GM20431 (cell line): Measurements from ENCODE around the gene FOLR1.
"Not testable (repeated sequence)": the region's sequence is repeated elsewhere in the genome, so short reads cannot be mapped to it uniquely, and the experiment has no call there.

Experiments
- in situ Hi-C: fragments of 300-500 bp; cut with MseI, MboI; formaldehyde crosslinking; loops from one replicate; pipeline ENCODE4 v1.15.0; 2020; ENCODE audit warnings: low sequenced_read_pairs; ENCODE audit not compliant: unreplicated experiment

FOLR1 gene

DNA sequence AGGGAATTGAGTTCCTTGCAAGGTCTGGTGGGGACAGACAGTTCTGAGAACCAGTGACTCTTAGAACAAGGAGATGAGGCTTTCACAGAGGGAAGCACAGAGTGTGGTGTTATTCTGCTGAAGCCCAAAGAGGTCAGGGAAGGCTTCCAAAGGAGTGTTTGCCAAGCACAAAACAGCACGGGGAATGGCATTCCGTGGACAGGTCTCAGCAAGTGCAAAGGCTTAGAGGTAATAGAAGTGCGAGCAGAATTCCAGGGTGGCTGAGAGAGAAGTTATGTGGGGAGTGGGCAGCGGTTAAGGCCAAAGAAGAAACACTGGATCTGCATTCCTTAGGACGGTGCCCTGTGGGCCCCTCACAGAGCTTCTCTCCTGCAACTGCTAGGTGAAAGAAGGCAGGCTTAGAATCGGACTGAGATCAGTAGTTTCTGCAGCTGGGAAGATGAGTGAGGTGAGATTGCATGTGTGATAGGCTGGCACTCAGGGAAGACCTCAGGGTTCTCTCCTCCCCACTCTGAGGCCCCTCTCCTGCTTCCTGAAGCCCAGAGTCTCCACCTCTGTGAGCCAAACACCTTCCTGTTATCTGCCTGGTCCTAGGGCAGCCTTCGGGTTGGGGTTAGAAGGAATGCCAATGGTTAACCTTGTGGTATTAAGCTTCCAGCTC, 10.9 kb upstream of the FOLR1 start:
- in situ Hi-C loops, result not testable (repeated sequence)

DNA sequence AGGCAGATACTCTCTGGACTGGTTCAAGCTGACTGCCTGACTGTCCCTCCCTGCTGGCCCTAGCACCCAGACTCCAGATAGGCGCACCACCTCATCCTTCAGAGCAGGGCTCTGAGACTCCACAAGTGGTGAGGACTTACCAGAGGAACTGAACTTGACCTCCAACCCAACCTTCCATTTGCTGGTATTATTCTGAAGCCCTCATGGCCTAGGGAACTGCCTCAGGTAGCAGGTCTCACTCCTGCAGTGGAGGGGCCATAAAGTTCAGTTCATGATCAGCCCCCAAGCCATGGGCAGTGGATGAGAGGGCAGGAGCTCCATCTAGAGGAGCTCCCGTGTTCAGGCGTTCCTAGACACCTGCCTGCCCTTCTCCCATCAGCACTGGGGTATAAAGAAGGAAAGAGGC, 10.4 kb upstream of the FOLR1 start:
- in situ Hi-C loops, result not testable (repeated sequence)

DNA sequence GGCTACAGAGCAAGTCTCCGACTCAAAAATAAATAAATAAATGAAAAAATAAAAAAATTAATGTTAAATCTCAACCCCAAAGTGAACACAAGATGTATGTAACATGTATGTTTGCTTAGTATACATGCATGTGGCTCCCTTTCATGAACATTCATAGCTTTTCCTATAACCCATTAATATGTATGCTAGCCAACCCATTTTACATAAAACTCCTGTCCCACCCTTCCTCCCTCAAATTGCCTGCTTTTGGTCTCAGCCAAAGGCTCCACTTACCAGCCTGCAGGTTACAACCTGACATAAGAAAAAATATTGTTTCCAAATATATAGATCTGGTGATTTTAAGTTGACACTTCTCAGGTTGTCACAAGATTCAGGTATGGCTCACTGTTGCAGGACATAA, 3.7 kb upstream of the FOLR1 start:
- in situ Hi-C loops, result no loop called here

DNA sequence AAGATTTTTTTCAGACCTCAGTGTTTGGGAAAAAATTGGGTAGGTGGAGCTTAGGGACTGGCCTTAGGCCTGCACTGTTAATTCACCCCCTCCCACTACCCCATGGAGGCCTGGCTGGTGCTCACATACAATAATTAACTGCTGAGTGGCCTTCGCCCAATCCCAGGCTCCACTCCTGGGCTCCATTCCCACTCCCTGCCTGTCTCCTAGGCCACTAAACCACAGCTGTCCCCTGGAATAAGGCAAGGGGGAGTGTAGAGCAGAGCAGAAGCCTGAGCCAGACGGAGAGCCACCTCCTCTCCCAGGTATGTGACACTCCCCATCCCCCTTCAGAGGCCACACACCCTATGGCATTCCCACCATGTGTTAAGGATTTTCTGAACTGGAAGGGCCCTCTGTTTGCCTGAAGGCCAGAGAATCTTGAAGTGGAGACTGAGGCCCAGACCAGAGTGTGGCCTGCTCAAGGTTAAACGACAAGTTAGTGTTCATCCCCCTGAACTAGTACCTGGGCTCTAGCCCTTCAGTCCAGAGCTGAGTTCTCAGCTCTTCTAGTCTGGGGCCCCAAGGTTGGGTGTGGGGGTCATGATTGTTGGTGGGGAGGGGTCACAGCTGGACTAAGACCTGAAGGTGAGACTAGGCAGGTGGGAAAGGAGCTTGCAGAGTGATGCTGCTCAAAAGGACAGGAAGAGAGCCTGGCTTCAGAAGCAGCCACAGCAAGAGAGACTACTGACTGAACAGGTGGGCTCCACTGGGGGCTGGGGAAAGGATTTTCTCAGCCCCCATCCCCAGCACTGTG, 2.3 kb upstream of the FOLR1 start:
- in situ Hi-C loops, result no loop called here

DNA sequence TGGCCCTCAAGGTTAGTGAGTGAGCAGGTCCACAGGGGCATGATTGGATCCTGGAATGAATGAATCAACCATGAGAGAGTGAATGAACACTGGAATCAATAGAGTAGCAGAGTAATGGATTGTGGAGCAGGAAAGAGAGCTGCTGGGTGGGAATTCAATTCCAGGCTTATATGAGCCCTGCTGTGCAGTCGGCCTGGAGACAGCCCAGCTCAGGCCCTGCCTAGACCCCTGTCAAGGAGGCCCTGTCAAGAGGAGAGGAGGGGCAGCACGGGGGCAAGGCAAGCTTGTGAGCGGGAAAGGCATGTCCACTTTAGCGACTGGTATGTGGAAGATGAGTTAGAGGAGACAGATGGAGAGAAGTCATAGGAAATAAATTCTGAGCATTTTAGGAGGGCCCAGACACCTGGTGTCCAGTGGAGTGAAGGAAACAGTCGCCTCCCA, 1.3 kb upstream of the FOLR1 start:
- in situ Hi-C loops, result no loop called here

DNA sequence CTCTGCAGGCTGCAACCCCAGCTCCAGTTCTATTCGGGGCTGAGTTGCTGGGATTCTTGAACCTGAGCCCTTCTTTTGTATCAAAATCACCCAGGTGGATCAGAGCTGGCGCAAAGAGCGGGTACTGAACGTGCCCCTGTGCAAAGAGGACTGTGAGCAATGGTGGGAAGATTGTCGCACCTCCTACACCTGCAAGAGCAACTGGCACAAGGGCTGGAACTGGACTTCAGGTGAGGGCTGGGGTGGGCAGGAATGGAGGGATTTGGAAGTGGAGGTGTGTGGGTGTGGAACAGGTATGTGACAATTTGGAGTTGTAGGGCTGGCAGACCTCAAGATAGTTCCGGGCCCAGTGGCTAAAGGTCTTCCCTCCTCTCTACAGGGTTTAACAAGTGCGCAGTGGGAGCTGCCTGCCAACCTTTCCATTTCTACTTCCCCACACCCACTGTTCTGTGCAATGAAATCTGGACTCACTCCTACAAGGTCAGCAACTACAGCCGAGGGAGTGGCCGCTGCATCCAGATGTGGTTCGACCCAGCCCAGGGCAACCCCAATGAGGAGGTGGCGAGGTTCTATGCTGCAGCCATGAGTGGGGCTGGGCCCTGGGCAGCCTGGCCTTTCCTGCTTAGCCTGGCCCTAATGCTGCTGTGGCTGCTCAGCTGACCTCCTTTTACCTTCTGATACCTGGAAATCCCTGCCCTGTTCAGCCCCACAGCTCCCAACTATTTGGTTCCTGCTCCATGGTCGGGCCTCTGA, 3.8 kb downstream of the FOLR1 start:
- in situ Hi-C loops, result no loop called here

DNA sequence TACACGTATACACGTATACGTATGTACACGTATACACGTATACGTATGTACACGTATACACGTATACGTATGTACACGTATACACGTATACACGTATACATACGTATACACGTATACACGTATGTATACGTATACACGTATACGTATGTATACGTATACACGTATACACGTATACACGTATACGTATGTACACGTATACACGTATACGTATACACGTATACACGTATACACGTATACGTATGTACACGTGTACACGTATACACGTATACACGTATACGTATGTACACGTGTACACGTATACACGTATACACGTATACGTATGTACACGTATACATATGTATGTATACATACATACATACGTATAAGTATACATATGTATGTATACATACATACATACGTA, 9.5 kb downstream of the FOLR1 start:
- in situ Hi-C loops, result not testable (repeated sequence)

DNA sequence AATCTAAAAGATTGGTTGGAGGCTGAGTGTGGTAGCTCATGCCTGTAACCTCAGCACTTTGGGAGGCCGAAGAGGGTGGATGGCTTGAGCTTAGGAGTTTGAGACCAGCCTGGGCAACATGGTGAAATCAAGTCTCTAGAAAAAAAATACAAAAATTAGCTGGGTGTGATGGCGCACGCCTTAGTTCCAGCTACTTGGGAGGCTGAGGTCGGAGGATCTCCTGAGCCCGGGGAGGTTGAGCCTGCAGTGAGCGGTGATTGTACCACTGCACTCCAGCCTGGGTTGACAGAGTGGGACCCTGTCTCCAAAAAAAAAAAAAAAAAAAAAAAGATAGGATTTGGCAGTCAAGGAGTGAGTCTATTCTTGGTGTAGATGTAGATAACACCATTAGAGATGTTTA, 10.6 kb downstream of the FOLR1 start:
- in situ Hi-C loops, result no loop called here

DNA sequence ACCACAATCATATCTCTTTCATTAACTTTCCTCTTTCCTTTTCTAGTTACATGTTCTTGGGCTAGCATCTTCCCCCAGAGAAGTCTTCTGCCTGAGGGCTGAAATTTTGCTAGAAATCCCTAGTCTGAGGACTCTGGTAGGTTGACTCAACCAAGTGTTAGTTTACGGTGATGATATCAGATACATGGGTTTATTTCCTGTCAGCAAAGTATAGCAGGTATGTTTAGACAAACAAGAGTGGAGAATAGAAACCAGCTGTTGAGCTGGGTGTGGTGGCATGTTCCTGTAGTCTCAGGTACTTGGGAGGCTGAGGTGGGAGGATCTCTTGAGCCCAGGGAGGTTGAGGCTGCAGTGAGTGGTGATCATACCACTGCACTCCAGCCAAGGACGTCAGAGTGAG, 11.2 kb downstream of the FOLR1 start:
- in situ Hi-C loops, result no loop called here

DNA sequence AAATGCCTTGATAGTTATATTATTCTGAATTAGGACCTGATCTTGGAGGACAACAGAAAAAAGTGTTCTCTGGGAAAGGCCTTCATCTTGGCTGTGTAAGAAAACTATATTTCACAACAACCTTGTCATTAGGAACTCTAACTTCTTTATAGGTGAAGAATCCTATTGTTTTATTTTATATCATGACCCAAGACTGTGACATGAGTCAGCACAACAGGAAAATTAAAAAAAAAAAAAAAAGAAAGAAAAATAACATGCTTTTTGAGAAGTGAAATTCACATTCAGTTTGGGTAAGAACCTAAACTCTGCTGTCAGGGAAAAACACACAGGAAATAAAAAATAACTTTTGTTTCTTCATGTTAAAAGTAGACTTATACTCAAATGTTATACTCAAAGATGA, 12.9 kb downstream of the FOLR1 start:
- in situ Hi-C loops, result no loop called here

DNA sequence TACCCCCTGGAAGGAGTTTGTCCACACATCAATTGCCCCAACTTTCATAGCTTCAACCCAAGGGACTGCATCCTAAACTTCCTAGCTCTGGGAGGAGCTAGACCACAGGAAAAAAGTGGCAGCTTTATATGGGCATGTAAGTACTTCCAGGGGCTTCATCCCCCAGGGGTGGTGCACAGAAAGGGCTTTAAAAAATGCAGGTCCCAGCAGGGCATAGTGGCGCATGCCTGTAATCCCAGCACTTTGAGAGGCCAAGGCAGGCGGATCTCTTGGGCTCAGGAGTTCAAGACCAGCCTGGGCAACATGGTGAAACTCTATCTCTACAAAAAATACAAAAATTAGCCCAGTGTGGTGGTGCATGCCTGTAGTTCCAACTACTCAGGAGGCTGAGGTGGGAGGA, 14.9 kb downstream of the FOLR1 start:
- in situ Hi-C loops, result not testable (repeated sequence)

DNA sequence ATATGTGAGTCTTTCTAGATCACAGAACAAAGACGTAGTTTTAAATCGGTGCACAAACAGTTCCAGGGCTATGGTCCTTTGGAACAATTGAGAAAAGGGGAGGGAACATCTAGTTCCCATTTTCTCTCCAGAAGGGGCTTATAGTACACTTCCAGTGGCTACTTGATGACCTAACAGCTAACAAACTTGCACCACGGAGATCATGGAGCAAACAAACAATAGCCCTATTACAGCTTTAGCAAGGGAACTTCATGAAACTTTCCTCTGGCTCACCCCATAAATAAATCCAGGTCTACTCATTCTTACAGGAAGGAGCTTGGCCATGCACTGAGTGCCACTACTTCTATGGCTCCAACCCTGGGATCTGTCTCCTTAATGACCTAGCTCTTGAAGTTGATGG, 16.3 kb downstream of the FOLR1 start:
- in situ Hi-C loops, result no loop called here

DNA sequence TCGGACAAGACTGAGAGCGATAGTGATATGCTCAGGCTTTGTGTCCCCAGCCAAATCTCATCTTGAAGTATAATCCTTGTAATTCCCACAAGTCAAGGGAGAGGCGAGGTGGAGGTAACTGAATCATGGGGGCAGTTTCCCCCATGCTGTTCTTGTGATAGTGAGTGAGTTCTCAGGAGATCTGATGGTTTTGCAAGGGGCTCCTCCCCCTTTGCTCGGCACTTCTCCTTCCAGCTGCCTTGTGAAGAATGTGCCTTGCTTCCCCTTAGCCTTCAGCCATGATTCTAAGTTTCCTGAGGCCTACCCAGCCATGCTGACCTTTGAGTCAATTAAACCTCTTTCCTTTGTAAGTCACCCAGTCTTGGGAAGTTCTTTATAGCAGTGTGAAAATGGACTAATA, 17.2 kb downstream of the FOLR1 start:
- in situ Hi-C loops, result no loop called here

DNA sequence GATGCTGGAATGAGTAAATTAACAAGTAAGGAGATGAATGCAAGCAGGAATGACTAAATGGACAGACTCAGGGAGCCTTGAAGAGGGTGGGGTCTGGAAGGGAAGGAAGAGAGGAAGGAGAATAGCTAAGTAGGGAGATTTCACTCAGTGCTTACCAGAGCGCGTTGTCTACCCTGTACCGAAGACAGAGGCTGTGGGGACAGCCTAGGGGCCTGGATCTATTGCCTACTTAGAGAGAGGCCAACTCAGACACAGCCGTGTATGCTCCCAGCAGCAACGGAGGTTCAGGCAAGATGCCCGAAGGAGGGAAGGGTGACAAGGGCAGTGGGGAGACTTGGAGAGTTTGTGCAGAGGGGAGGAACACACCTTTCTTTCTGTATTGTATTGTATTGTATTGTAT, 24.7 kb downstream of the FOLR1 start, which contains the start of gene FOLR2:
FOLR2 (plus strand) TSS at position 157 of the 400 bp plus-strand sequence. CDS start 1,791 bp downstream, outside the sequence.
- in situ Hi-C loops, result no loop called here

DNA sequence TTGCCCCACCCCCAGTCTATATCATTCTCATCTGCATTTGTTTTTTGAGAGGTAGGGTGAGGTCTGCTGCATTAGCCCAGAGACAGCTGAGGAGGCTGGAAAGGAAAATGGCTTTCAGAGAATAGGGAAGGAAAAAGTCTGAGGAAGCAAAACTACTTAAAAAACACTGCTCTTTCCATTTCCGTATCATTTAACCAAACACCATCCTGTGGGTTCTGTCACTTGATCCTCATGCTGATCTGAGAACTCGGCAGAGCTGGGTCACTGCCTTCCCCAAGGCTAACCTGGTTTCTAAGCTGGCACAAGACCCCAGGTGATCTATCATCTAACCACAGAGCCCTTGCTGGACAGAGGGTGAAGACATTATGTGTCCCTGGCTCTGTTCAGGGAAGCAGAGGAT, 25.9 kb downstream of the FOLR1 start:
- in situ Hi-C loops, result no loop called here

DNA sequence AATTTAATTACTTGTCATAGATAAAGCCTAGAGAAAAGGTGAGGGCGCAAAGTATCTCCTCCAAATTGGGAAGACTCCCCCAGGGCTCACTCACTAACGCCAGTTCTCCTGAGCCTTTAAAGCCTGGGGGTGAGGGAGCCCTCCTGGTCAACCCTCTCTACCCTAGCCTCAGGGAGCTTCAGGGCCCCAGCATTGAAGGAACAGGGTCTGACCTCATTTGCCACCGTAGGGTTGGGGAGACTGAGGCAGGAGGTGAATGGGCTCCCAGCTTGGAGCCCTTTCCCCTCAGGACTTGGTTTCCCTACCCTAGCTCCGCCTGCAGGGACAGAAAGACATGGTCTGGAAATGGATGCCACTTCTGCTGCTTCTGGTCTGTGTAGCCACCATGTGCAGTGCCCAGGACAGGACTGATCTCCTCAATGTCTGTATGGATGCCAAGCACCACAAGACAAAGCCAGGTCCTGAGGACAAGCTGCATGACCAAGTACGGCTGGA, 26.4 kb downstream of the FOLR1 start:
- in situ Hi-C loops, result no loop called here

DNA sequence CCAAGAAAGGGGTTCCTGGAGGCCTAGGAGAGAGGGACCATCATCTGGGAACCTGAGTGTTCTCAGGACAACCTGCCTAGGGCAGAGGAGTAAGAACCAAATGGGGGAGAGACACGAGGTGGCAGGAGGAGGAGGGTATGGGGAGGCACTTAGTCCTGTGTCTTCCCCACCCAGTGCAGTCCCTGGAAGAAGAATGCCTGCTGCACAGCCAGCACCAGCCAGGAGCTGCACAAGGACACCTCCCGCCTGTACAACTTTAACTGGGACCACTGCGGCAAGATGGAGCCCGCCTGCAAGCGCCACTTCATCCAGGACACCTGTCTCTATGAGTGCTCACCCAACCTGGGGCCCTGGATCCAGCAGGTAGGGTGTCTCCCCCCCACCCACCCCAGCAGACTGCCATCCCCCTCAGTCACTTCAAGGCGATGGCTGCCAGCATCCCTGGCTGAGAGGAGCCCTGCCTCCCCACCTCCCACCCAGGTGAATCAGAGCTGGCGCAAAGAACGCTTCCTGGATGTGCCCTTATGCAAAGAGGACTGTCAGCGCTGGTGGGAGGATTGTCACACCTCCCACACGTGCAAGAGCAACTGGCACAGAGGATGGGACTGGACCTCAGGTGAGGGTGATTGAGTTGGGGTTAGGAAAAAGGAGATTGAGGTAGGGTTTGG, 28.9 kb downstream of the FOLR1 start:
- in situ Hi-C loops, result no loop called here

DNA sequence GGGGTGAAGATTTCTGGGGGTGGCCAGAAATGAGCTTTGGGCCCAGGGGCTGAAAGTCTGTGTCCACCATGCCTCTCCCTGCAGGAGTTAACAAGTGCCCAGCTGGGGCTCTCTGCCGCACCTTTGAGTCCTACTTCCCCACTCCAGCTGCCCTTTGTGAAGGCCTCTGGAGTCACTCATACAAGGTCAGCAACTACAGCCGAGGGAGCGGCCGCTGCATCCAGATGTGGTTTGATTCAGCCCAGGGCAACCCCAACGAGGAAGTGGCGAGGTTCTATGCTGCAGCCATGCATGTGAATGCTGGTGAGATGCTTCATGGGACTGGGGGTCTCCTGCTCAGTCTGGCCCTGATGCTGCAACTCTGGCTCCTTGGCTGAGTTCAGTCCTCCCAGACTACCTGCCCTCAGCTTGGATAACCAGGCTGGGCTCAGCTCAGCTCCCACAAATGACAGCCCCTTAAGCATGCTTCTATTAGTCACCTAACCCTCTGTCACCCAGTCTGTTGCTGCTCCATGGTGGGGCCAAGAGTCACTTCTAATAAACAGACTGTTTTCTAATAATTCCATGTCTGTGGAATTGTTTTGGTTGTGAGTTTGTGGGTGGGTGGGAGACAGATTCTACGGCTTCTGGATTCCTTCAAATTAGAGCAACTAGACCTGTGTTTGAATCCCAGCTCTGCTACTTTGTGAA, 29.6 kb downstream of the FOLR1 start:
- in situ Hi-C loops, result no loop called here

DNA sequence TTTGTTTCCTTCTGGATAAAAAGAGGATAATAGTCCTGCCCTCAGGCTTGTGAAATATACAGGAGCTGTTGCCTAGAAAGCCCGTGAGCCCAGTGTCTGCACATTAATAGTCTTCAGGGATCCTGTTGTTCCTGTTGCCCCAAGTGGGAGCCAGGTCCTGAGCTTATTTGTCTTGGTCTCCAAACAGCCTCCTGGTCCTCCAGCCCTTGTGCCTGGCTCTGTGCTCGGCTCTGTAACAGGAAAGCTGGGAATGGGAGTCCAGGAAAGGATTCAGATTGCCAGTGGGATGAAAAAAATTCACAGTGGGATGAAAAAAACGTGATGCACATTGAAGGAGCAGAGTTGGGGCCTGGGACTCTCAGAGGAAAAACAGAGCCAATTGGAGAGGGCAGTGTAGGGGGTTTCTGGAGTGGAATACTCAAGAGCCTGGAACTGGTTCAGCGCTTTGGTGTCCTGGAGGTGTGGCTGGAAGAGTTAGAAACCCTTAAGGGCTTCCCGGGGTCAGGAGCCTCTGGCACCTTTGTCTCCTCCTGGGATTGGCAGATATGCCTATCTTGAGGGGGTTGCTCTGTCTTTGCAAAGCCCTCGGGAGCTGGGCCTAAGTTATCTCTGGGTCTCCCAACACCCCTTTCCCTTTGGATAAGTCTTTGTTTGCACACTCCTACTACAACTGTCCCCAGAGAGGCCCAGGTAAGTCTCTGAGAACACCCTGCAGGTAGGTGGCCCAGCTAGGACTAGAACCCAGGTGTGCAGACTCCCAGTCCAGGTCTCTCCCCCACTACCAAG, 30.4 kb downstream of the FOLR1 start:
- in situ Hi-C loops, result no loop called here
